Heart left ventricle (tissue), 16 donors: Measurements from ENCODE around the gene ANXA11. TPM values are rescaled to one million over a fixed set of nuclear protein-coding genes. Genes with fewer than 3 reads are reported as not detected.

Experiments
- ATAC-seq, 4 donors: fragments of 200-7000 bp; cut with Tn5 transposase; one replicate each; pipeline ENCODE4 v1.9.1; 2020 to 2022; ENCODE audit warnings: moderate library complexity in 4 of 4, mild to moderate bottlenecking in 3 of 4, moderate number of reproducible peaks in 1 of 4
- DNase-seq, 5 donors: peaks; one replicate each; pipeline ENCODE4 v3.0.0-alpha.2; 2020
- H3K27ac ChIP-seq, 12 donors: fragments of 200-600 bp; sonication (generic) in 4 of 12; one replicate each; pipeline versions ENCODE4 v1.5.0 to v1.8.0; 2016 to 2022; ENCODE audit warnings: mild to moderate bottlenecking in 2 of 12
- H3K27me3 ChIP-seq, 9 donors: fragments of 200-600 bp; sonication (generic) in 2 of 9; one replicate each; pipeline versions ENCODE4 v1.5.1 to v1.8.0; 2016 to 2022; ENCODE audit warnings: mild to moderate bottlenecking in 3 of 9
- H3K36me3 ChIP-seq, 9 donors: fragments of 200-600 bp; sonication (generic) in 2 of 9; one replicate each; pipeline versions ENCODE4 v1.5.0 to v1.8.0; 2018 to 2022; ENCODE audit warnings: mild to moderate bottlenecking in 2 of 9
- H3K4me1 ChIP-seq, 12 donors: fragments of 200-600 bp; sonication (generic) in 4 of 12; one replicate each; pipeline versions ENCODE4 v1.5.0 to v1.8.0; 2016 to 2022; ENCODE audit warnings: mild to moderate bottlenecking in 3 of 12
- H3K4me3 ChIP-seq, 12 donors: fragments of 200-600 bp; sonication (generic) in 4 of 12; one replicate each; pipeline versions ENCODE4 v1.5.0 to v1.8.0; 2017 to 2022; ENCODE audit warnings: mild to moderate bottlenecking in 9 of 12, moderate library complexity in 4 of 12
- H3K9me3 ChIP-seq, 12 donors: fragments of 200-600 bp; sonication (generic) in 4 of 12; one replicate each; pipeline versions ENCODE4 v1.5.0 to v1.8.0; 2016 to 2022; ENCODE audit warnings: mild to moderate bottlenecking in 1 of 12
- CTCF ChIP-seq, 12 donors: fragments of 200-600 bp; sonication (generic) in 4 of 12; IDR thresholded peaks; one replicate each; pipeline versions ENCODE4 v1.5.0 to v1.8.0; 2018 to 2022; ENCODE audit warnings: antibody characterized with exemption in 12 of 12, mild to moderate bottlenecking in 5 of 12
- POLR2A ChIP-seq, 2 donors: fragments of 450-650 bp; IDR thresholded peaks; one replicate each; pipeline ENCODE4 v1.6.1; 2017; ENCODE audit warnings: antibody characterized with exemption in 2 of 2, mild to moderate bottlenecking in 2 of 2, moderate library complexity in 2 of 2
- WGBS, 4 donors: extraction: QIAGEN DNeasy Blood & Tissue Kit in 2 of 4; methylation state at CpG; one replicate each; pipeline versions ENCODE4 v1.1.5 to v1.1.7; 2013 to 2018; 5-methylcytosine and 5-hydroxymethylcytosine counted together
- intact Hi-C, 10 donors: fragments of 100-400 bp; cut with DNase I; formaldehyde crosslinking; loops; one replicate each; pipeline versions ENCODE4 v1.11.1 to v1.14.2; 2022
- polyA plus RNA-seq, 2 donors: library from polyadenylated mRNA; stranded (reverse); fragments of 200-250 nt; gene quantifications; one replicate each; pipeline ENCODE4 v1.2.3, GENCODE V29; 2013
- total RNA-seq, 9 donors: library from RNA; depleted of rRNA in 2 of 9; stranded (reverse); fragments of >200 nt in 2 of 9; fragmentation: NEBNext Ultra II Directional in 3 of 9; extraction: Animal tissue kit (Norgen Biotek cat#: 25700) in 3 of 9; gene quantifications; one replicate each; pipeline versions ENCODE4 v1.1.0 to v1.2.4, GENCODE V29; 2016 to 2023
- donor health status: ischemic (EF 13 %, LVEDD 7.1; RV severe dilation, severe dysfunction).
- donor health status: healthy with polysubstance abuse.
- donor health status: DM: no; HTN: yes; CAD: no.
- donor health status: DM: no; HTN: no; CAD: no.
- donor health status: ischemic (EF 25% LVEDD 6.9; RV normal size, moderate dysfunction).
- donor health status: ischemic (EF 25% LVEDD 5.7; RV mildly dilated, moderate dysfunction).
- donor health status: healthy.
- donor health status: DM: yes; HTN: yes; CAD: no.
- donor health status: ischemic (EF 35%, LVEDD 5.7; RV mildly dilated, moderate dysfunction).
- donor health status: nonischemic (EF 11% LVEDD 7.7; RV severe dilation, severe dysfunction).
- donor health status: DM: yes; HTN: yes; CAD: no.
- donor health status: PGD.
- donor health status: ischemic (EF 29% LVEDD 5.4; RV normal size, mild dysfunction).
- donor health status: nonischemic (EF 23%, LVEDD 6.1; RV moderate dilation, normal function).

Gene ANXA11
- total and polyA plus RNA-seq, 11 donors, result 152 to 487 (median 368) TPM

- intact Hi-C loops, result loop anchor here in 3 of 10 donors (5.0 to 10.0 kb wide), 2 partner anchors 56 to 58 kb away; partner anchors contain the start of gene TMEM254 (in 3 of the 3)
- peaks cover 0 to 19% (median 0%) of the 10 kb centered on the region in 9 donors for H3K27me3 ChIP-seq
- TF ChIP-seq CTCF (IDR thresholded peaks at IDR 0.05) (no peak), POLR2A (IDR thresholded peaks at IDR 0.05) (no peak)
- H3K4me1 ChIP-seq, result peaks cover 0 to 57% (median 29%) of the 10 kb centered on the region in 12 donors
- H3K9me3 ChIP-seq, result no peaks in the 10 kb centered on the region
- WGBS, 4 donors, result 30 to 50% (median 32%) methylated on average over 6 of the region's 6 CpGs
- peak overlapping the region; percentile 69 to 90 (median 82) for H3K27ac ChIP-seq
- H3K4me3 ChIP-seq, result peak overlapping the region; percentile 30 to 73 (median 62)
- H3K36me3 ChIP-seq, result no peaks in the 10 kb centered on the region
- DNase-seq, result peak in 4 of 5 donors; percentile 47 to 74 (median 60)
- peak in 1 of 4 donors; percentile 24 for ATAC-seq
These were observed 72.1 kb downstream of the ANXA11 start for GRCh38 chr10:80133206-80133605.

GRCh38 chr10:80132299-80133139, 72.8 kb downstream of the ANXA11 start, which contains the start of gene PLAC9:
Gene PLAC9 (plus strand): TSS chr10:80132730. CDS start chr10:80132763, 33 bp downstream.
- H3K36me3 ChIP-seq, result no peaks in the 10 kb centered on the region
- peak; percentile 58 to 86 (median 68) for DNase-seq
- TF ChIP-seq POLR2A (IDR thresholded peaks at IDR 0.05) (peak in 1 of 2 donors; percentile 57), CTCF (IDR thresholded peaks at IDR 0.05) (peak in 1 of 12 donors; percentile 11)
- peak in 3 of 4 donors; percentile 34 to 62 (median 56) for ATAC-seq
- H3K9me3 ChIP-seq, result no peaks in the 10 kb centered on the region
- WGBS, 4 donors, result 2 to 4% (median 3%) methylated on average over 29 to 58 of the region's 58 CpGs
- intact Hi-C loops, result loop anchor here in 3 of 10 donors (5.0 to 10.0 kb wide), 2 partner anchors 55 to 58 kb away; partner anchors contain the start of gene TMEM254 (in 3 of the 3)
- H3K4me1 ChIP-seq, result peaks cover 0 to 50% (median 25%) of the 10 kb centered on the region in 12 donors
- peaks cover 0 to 19% (median 0%) of the 10 kb centered on the region in 9 donors for H3K27me3 ChIP-seq
- peak within 1 kb of the TSS; percentile 30 to 73 (median 62) for H3K4me3 ChIP-seq
- H3K27ac ChIP-seq, result peak within 1 kb of the TSS; percentile 69 to 90 (median 82)

GRCh38 chr10:80131499-80131901, 73.8 kb downstream of the ANXA11 start:
- no peak for ATAC-seq
- WGBS, 4 donors, result 73 to 88% (median 84%) methylated on average over 6 of the region's 6 CpGs
- Histone ChIP-seq H3K27me3 (peaks cover 0 to 19% (median 0%) of the 10 kb centered on the region in 9 donors), H3K36me3 (no peaks in the 10 kb centered on the region), H3K4me1 (peaks cover 0 to 40% (median 17%) of the 10 kb centered on the region in 12 donors), H3K4me3 (peak overlapping the region in 1 of 12 donors; percentile 73), H3K27ac (peak overlapping the region in 4 of 12 donors; percentile 78 to 90 (median 82)), H3K9me3 (no peaks in the 10 kb centered on the region)
- intact Hi-C loops, result loop anchor here in 3 of 10 donors (5.0 to 10.0 kb wide), 2 partner anchors 54 to 57 kb away; partner anchors contain the start of gene TMEM254 (in 3 of the 3)
- DNase-seq, result no peak
- TF ChIP-seq CTCF (IDR thresholded peaks at IDR 0.05) (no peak), POLR2A (IDR thresholded peaks at IDR 0.05) (no peak)

GRCh38 chr10:80126876-80127275, 78.5 kb downstream of the ANXA11 start:
- Histone ChIP-seq H3K9me3 (no peaks in the 10 kb centered on the region), H3K4me1 (peaks cover 0 to 7% (median 0%) of the 10 kb centered on the region in 12 donors), H3K27me3 (peaks cover 0 to 4% (median 0%) of the 10 kb centered on the region in 9 donors), H3K27ac (peak overlapping the region in 4 of 12 donors; percentile 19 to 46 (median 33)), H3K36me3 (no peaks in the 10 kb centered on the region), H3K4me3 (no peak overlapping the region)
- WGBS, 4 donors, result 44 to 57% (median 50%) methylated on average over 4 of the region's 4 CpGs
- no peak for TF ChIP-seq POLR2A (IDR thresholded peaks at IDR 0.05)
- no peak for TF ChIP-seq CTCF (IDR thresholded peaks at IDR 0.05)
- DNase-seq (peak in 1 of 5 donors; percentile 21), ATAC-seq (peak in 3 of 4 donors; percentile 64 to 80 (median 79))
- intact Hi-C loops, result no loop called here
